22Rv1 (cell line): ENCODE results near the gene CEP164.

Experiments
- ZFX ChIP-seq: fragments of 450-650 bp; IDR thresholded peaks from 2 replicates; pipeline ENCODE4 v1.6.1; 2017; ENCODE audit warnings: antibody characterized with exemption, borderline replicate concordance
- TF ChIP-seq, protein P1 (sequence below): fragments of 450-650 bp; IDR thresholded peaks from 2 replicates; pipeline ENCODE4 v1.5.1; 2017; ENCODE audit warnings: mild to moderate bottlenecking

DNA sequence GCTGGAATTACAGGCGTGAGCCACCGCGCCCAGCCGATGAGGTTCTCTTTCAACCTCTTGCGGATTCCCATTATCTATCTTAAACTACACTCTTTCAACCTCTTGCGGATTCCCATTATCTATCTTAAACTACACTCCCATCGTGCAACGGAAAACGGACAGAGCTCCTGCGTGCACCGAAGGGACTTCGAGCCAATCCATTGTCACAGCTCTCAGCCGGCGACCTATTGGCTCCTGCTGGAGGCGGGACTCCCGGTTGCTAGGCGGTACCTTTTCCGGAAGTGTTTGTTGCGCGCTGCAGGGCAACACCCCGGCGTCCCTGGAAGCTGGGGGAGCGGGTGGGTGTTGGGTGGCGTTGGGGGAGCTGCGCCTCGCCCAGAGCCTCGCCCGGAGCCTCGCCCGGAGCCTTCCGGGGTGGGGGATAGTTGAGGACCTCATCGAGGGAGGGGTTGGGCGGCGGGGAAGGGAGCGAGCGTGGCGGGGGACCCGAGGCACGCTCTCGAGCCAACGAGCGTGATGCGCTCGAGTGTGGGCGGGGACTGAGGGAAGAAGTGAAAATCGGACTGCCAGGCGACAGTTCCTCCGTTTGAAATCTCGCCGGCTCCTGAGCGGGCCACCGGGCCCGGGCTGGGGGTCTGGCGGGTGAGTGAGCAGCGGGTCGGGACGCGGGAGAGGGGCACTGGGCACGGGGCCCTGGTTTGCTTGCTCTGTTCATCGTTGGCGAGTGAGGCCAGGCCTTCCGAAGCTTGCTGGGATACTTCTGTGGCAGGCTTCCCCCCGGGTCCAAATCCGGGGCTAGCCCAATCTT lies at the start of gene CEP164:
- TF ChIP-seq, protein P1, sequence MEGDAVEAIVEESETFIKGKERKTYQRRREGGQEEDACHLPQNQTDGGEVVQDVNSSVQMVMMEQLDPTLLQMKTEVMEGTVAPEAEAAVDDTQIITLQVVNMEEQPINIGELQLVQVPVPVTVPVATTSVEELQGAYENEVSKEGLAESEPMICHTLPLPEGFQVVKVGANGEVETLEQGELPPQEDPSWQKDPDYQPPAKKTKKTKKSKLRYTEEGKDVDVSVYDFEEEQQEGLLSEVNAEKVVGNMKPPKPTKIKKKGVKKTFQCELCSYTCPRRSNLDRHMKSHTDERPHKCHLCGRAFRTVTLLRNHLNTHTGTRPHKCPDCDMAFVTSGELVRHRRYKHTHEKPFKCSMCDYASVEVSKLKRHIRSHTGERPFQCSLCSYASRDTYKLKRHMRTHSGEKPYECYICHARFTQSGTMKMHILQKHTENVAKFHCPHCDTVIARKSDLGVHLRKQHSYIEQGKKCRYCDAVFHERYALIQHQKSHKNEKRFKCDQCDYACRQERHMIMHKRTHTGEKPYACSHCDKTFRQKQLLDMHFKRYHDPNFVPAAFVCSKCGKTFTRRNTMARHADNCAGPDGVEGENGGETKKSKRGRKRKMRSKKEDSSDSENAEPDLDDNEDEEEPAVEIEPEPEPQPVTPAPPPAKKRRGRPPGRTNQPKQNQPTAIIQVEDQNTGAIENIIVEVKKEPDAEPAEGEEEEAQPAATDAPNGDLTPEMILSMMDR = no peak
- TF ChIP-seq ZFX = no peak
